H1 (cell line): Measurements from ENCODE around the gene RUFY3. TPM values are rescaled to one million over a fixed set of nuclear protein-coding genes. Genes with fewer than 3 reads are reported as not detected.
"Not testable (repeated sequence)": the region's sequence is repeated elsewhere in the genome, so short reads cannot be mapped to it uniquely, and the experiment has no call there.

Experiments
- CTCF ChIA-PET: fragments of 300-600 bp; sonication (Branson Sonifier 250); formaldehyde crosslinking; loops from one replicate; lab custom pipeline; 2021; ENCODE audit not compliant: partially characterized antibody; lab: Charles Lee
- POLR2A ChIA-PET: fragments of 300-600 bp; sonication (Branson Sonifier 250); formaldehyde crosslinking; loops from one replicate; lab custom pipeline; 2021; ENCODE audit warnings: inconsistent platforms; ENCODE audit not compliant: partially characterized antibody; lab: Charles Lee
- DNase-seq, 2 experiments: peaks; one replicate each; pipeline versions ENCODE4 v3.0.0 to v3.0.0-alpha.2; 2010 to 2022; ENCODE audit warnings: low spot score in 2 of 2, low read depth in 1 of 2, mixed read lengths in 1 of 2
- FAIRE-seq: peaks from 2 replicates; lab custom pipeline; 2011; peaks lifted over from hg19 to GRCh38; lab: Jason Lieb, UNC
- H2AFZ ChIP-seq: 2 replicates; pipeline ENCODE4 v1.8.1; 2012; ENCODE audit warnings: low read length, inconsistent platforms
- H2AK5ac ChIP-seq: 2 replicates; pipeline ENCODE4 v1.6.1; 2013; ENCODE audit warnings: low read depth, low read length
- H2BK120ac ChIP-seq: replicated peaks from 2 replicates; pipeline ENCODE3; 2013; ENCODE audit warnings: low read depth, low read length, inconsistent platforms
- H2BK12ac ChIP-seq: 2 replicates; pipeline ENCODE4 v1.6.1; 2013; ENCODE audit warnings: low read depth, low read length
- H2BK15ac ChIP-seq: 2 replicates; pipeline ENCODE4 v1.6.1; 2013; ENCODE audit warnings: low read length
- H2BK20ac ChIP-seq: 2 replicates; pipeline ENCODE4 v1.6.1; 2013; ENCODE audit warnings: low read length
- H2BK5ac ChIP-seq: 2 replicates; pipeline ENCODE4 v1.6.1; 2013; ENCODE audit warnings: low read depth, low read length
- H3K14ac ChIP-seq: 2 replicates; pipeline ENCODE4 v1.6.1; 2013; ENCODE audit warnings: inconsistent platforms; ENCODE audit not compliant: insufficient read length
- H3K18ac ChIP-seq: 2 replicates; pipeline ENCODE4 v1.6.1; 2013; ENCODE audit warnings: low read length; ENCODE audit errors: extremely low read depth
- H3K23ac ChIP-seq: 2 replicates; pipeline ENCODE4 v1.6.1; 2013; ENCODE audit warnings: inconsistent platforms; ENCODE audit not compliant: insufficient read length
- H3K23me2 ChIP-seq: 2 replicates; pipeline ENCODE4 v1.6.1; 2013; ENCODE audit warnings: low read depth, low read length
- H3K27ac ChIP-seq: 2 replicates; pipeline ENCODE4 v1.6.1; 2011; ENCODE audit warnings: low read depth, low read length, inconsistent platforms
- H3K27me3 ChIP-seq, 4 experiments: replicated peaks in 1 of 4; 1 replicate in 1 of 4; 2 replicates in 3 of 4; pipeline versions ENCODE4 v1.6.1 to v1.8.1; 2011 to 2013; ENCODE audit warnings: low read length in 3 of 4, mild to moderate bottlenecking in 3 of 4, inconsistent platforms in 2 of 4, mixed read lengths in 2 of 4, moderate library complexity in 1 of 4; ENCODE audit not compliant: control insufficient read depth in 3 of 4, insufficient read depth in 3 of 4; ENCODE audit errors: extremely low read depth in 1 of 4
- H3K36me3 ChIP-seq, 4 experiments: 2 replicates each; pipeline versions ENCODE4 v1.6.1 to v1.8.1; 2011 to 2013; ENCODE audit warnings: mild to moderate bottlenecking in 4 of 4, low read length in 3 of 4, moderate library complexity in 2 of 4, control low read depth in 1 of 4, inconsistent platforms in 1 of 4; ENCODE audit not compliant: insufficient read depth in 4 of 4, control insufficient read depth in 2 of 4
- H3K4ac ChIP-seq: replicated peaks from 2 replicates; pipeline ENCODE3; 2013; ENCODE audit warnings: low read length, low read depth, mixed read lengths, inconsistent platforms; ENCODE audit not compliant: insufficient read length
- H3K4me1 ChIP-seq, 4 experiments: replicated peaks in 1 of 4; 1 replicate in 1 of 4; 2 replicates in 3 of 4; pipeline versions ENCODE4 v1.6.1 to v1.8.1; 2011 to 2013; ENCODE audit warnings: low read length in 3 of 4, inconsistent platforms in 2 of 4, mixed read lengths in 1 of 4; ENCODE audit not compliant: insufficient read depth in 4 of 4, control insufficient read depth in 3 of 4
- H3K4me2 ChIP-seq, 2 experiments: 2 replicates each; pipeline versions ENCODE4 v1.6.1 to v1.8.1; 2011 to 2013; ENCODE audit warnings: low read depth in 2 of 2, low read length in 2 of 2, control low read depth in 1 of 2, inconsistent platforms in 1 of 2, mild to moderate bottlenecking in 1 of 2; ENCODE audit not compliant: insufficient read depth in 1 of 2
- H3K4me3 ChIP-seq, 4 experiments: fragments of 200-600, 300-600 bp in 1 of 4; sonication (generic), shearing (Covaris generic), sonication (Bioruptor Twin) in 1 of 4; 2 replicates each; pipeline versions ENCODE4 v1.5.1 to v1.8.1; 2011 to 2016; ENCODE audit warnings: low read length in 4 of 4, low read depth in 3 of 4, control low read depth in 2 of 4, inconsistent platforms in 2 of 4, mild to moderate bottlenecking in 2 of 4, mixed read lengths in 1 of 4, moderate library complexity in 1 of 4; ENCODE audit not compliant: insufficient read depth in 2 of 4; ENCODE audit errors: extremely low read depth in 1 of 4
- H3K56ac ChIP-seq: replicated peaks from 2 replicates; pipeline ENCODE3; 2013; ENCODE audit warnings: low read depth, mild to moderate bottlenecking, mixed read lengths, low read length, inconsistent platforms; ENCODE audit not compliant: insufficient read length
- H3K79me1 ChIP-seq: 2 replicates; pipeline ENCODE4 v1.6.1; 2013; ENCODE audit warnings: low read depth, low read length, control low read depth
- H3K79me2 ChIP-seq, 2 experiments: 2 replicates each; pipeline versions ENCODE4 v1.6.1 to v1.8.1; 2012 to 2013; ENCODE audit warnings: low read length in 2 of 2, mild to moderate bottlenecking in 2 of 2, inconsistent platforms in 1 of 2; ENCODE audit not compliant: insufficient read depth in 2 of 2, control insufficient read depth in 1 of 2
- H3K9ac ChIP-seq, 4 experiments: replicated peaks in 1 of 4; 1 replicate in 1 of 4; 2 replicates in 3 of 4; pipeline versions ENCODE4 v1.6.1 to v1.8.1; 2011 to 2013; ENCODE audit warnings: low read depth in 3 of 4, low read length in 3 of 4, control low read depth in 2 of 4, mild to moderate bottlenecking in 2 of 4, moderate library complexity in 2 of 4, inconsistent platforms in 1 of 4; ENCODE audit errors: extremely low read depth in 1 of 4
- H3K9me3 ChIP-seq, 2 experiments: 2 replicates each; pipeline versions ENCODE4 v1.6.1 to v1.8.1; 2012 to 2013; ENCODE audit warnings: mild to moderate bottlenecking in 2 of 2, moderate library complexity in 2 of 2, control low read depth in 1 of 2, inconsistent platforms in 1 of 2, low read depth in 1 of 2, low read length in 1 of 2, mixed read lengths in 1 of 2; ENCODE audit not compliant: insufficient read depth in 2 of 2
- H4K20me1 ChIP-seq, 2 experiments: replicated peaks in 1 of 2; 2 replicates each; pipeline versions ENCODE3 to v1.8.1; 2011 to 2013; ENCODE audit warnings: inconsistent platforms in 2 of 2, low read length in 2 of 2, mild to moderate bottlenecking in 1 of 2; ENCODE audit not compliant: insufficient read depth in 2 of 2, control insufficient read depth in 1 of 2
- H4K5ac ChIP-seq: 2 replicates; pipeline ENCODE4 v1.6.1; 2013; ENCODE audit warnings: low read length, low read depth, mixed read lengths, inconsistent platforms; ENCODE audit not compliant: insufficient read length
- H4K8ac ChIP-seq: 2 replicates; pipeline ENCODE4 v1.8.0; 2013; ENCODE audit warnings: mild to moderate bottlenecking, moderate library complexity, low read length, inconsistent platforms; ENCODE audit not compliant: insufficient read depth; ENCODE audit errors: extremely low read depth
- H4K91ac ChIP-seq: replicated peaks from 2 replicates; pipeline ENCODE3; 2013; ENCODE audit warnings: low read length, mixed read lengths, inconsistent platforms; ENCODE audit not compliant: insufficient read length
- CBX5 ChIP-seq: fragments of 300-800, 300-1000 bp; sonication (generic); IDR thresholded peaks from 2 replicates; pipeline ENCODE4 v1.7.1; 2016; ENCODE audit warnings: antibody characterized with exemption, low read length, low read depth
- EZH2 ChIP-seq: fragments of 200-600 bp; sonication (generic); IDR thresholded peaks from 2 replicates; pipeline ENCODE4 v1.7.1; 2012; ENCODE audit warnings: low read depth, mild to moderate bottlenecking, moderate library complexity, low read length, inconsistent platforms; ENCODE audit not compliant: severe bottlenecking
- WGBS, 2 experiments: shearing (Covaris generic) in 1 of 2; methylation state at CpG; one replicate each; pipeline versions ENCODE4 v1.1.6 to v1.1.7; 2013 to 2015; ENCODE audit warnings: low lambda C conversion rate in 2 of 2, mixed read lengths in 2 of 2, inconsistent platforms in 1 of 2, low coverage in 1 of 2, missing lambda C conversion rate in 1 of 2; ENCODE audit not compliant: insufficient replicate concordance in 2 of 2, insufficient coverage in 1 of 2, insufficient read length in 1 of 2; ENCODE audit errors: extremely low coverage in 1 of 2, missing lambda C conversion rate in 1 of 2; 5-methylcytosine and 5-hydroxymethylcytosine counted together
- polyA plus RNA-seq, 7 experiments: library from polyadenylated mRNA; depleted of rRNA in 3 of 7; stranded (reverse) in 5 of 7; unstranded in 2 of 7; fragments of >200 nt in 5 of 7; fragments of 200-250 nt in 2 of 7; gene quantifications; 1 replicate in 5 of 7; 2 replicates in 1 of 7; 4 replicates in 1 of 7; pipeline versions ENCODE4 v1.2.1 to v1.2.3, GENCODE V29; 2011 to 2013; ENCODE audit warnings: missing spikeins in 2 of 7, mixed read lengths in 2 of 7
- total RNA-seq: library from RNA; stranded (reverse); fragmentation: NEBNext Ultra II Directional; extraction: Animal tissue kit (Norgen Biotek cat#: 25700); gene quantifications from 2 replicates; pipeline ENCODE4 v1.2.1, GENCODE V29; 2021

RUFY3 gene
- total and polyA plus RNA-seq, 2 of the 8 experiments (the other 6 are each of a cell fraction or from before 2014, with no cell fraction given): 7.8 to 33.1 TPM

DNA sequence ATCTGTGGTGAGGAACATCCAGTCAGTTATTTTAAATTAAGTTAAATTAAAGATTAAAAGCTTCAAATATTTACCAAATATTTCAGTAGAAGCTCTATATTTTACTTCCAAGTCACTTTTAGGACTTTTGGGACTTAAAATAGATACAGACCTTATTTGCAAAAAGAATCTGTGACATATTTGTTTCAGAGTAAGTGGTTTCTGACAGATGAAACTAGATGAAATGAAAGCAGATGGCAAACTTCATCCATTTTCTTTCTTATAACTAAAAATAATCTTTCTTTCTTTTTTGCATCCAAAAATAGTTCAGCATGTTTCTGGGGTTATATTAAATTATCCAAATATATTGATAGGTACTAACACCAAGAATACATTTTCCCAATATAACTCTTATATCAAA lies 40.1 kb upstream of the RUFY3 start:
- Histone ChIP-seq H3K4me2 (no peak overlapping the region), H3K27me3 (no peaks in the 10 kb centered on the region), H3K79me2 (no peaks in the 10 kb centered on the region), H4K5ac (no peak overlapping the region), H2BK120ac (no peak overlapping the region), H2BK15ac (no peak overlapping the region), H3K4ac (no peak overlapping the region), H3K56ac (no peak overlapping the region), H2BK5ac (no peak overlapping the region), H3K18ac (no peak overlapping the region), H3K36me3 (no peaks in the 10 kb centered on the region), H3K9me3 (no peaks in the 10 kb centered on the region), H3K79me1 (no peaks in the 10 kb centered on the region), H3K27ac (no peak overlapping the region), H3K14ac (no peak overlapping the region), H4K20me1 (no peaks in the 10 kb centered on the region), H2AFZ (no peak overlapping the region), H3K9ac (no peak overlapping the region), H2BK12ac (no peak overlapping the region), H3K23me2 (no peaks in the 10 kb centered on the region), H3K23ac (no peak overlapping the region), H3K4me1 (no peaks in the 10 kb centered on the region), H4K8ac (no peak overlapping the region), H2BK20ac (no peak overlapping the region), H2AK5ac (no peak overlapping the region), H3K4me3 (no peak overlapping the region), H4K91ac (no peak overlapping the region)
- ChIA-PET CTCF (no interaction called here), POLR2A (no interaction called here)
- DNase-seq (no peak), FAIRE-seq (no peak)
- no peak for TF ChIP-seq EZH2
- TF ChIP-seq CBX5: no peak

DNA sequence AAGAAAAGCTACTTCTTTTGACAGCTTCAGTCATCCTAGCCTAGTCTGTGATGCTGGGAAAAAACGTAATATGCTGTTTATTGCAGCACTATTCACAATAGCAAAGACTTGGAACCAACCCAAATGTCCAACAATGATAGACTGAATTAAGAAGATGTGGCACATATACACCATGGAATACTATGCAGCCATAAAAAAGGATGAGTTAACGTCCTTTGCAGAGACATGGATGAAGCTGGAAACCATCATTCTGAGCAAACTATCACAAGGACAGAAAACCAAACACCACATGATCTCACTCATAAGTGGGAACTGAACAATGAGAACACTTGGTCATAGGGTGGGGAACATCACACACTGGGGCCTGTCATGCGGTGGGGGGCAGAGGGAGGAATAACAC lies 39.6 kb upstream of the RUFY3 start:
- H3K27me3 ChIP-seq, H3K4me2 ChIP-seq, H3K14ac ChIP-seq, H2BK15ac ChIP-seq, H2BK20ac ChIP-seq, H3K79me2 ChIP-seq, H3K23me2 ChIP-seq, H3K79me1 ChIP-seq, H3K4ac ChIP-seq, H3K4me1 ChIP-seq, H2AFZ ChIP-seq, H3K9ac ChIP-seq, FAIRE-seq, H4K20me1 ChIP-seq, H3K9me3 ChIP-seq, H3K4me3 ChIP-seq, H2BK12ac ChIP-seq, CTCF ChIA-PET, DNase-seq, H4K5ac ChIP-seq, H2BK120ac ChIP-seq, H3K56ac ChIP-seq, H3K18ac ChIP-seq, H4K8ac ChIP-seq, H3K23ac ChIP-seq, H3K36me3 ChIP-seq, H3K27ac ChIP-seq, H2BK5ac ChIP-seq, H4K91ac ChIP-seq, H2AK5ac ChIP-seq: not testable (repeated sequence)
- 86% methylated on average over 3 of the region's 3 CpGs; no CpG with 5 or more reads in 1 of the 2 experiments for WGBS, 2 experiments
- POLR2A ChIA-PET: interaction anchor here (1.1 kb wide), 1 partner anchor 157 kb away, joined by 3 read pairs; no protein-coding TSS in a partner anchor
